Astrocyte of the spinal cord (primary cell): ENCODE data around the gene NDUFS5.

Experiments used
- DNase-seq: peaks from one replicate; pipeline ENCODE4 v3.0.0; 2011; ENCODE audit warnings: low read depth, low spot score
- H3K4me3 ChIP-seq: 2 replicates; pipeline ENCODE4 v1.5.1; 2011; ENCODE audit warnings: low read depth, mild to moderate bottlenecking, low read length, moderate library complexity
- in situ Hi-C: cut with HindIII; loops from 2 replicates; pipeline ENCODE4 v1.10.0; 2017; ENCODE audit warnings: low sequenced_read_pairs
- TF ChIP-seq, protein P1 (sequence below): IDR thresholded peaks from 2 replicates; pipeline ENCODE4 v1.5.1; 2012; ENCODE audit warnings: low read depth, mild to moderate bottlenecking, low read length, inconsistent platforms

The NDUFS5 gene

GRCh38 chr1:39080831-39081270 is 54.7 kb downstream of the NDUFS5 start:
- TF ChIP-seq, protein P1, sequence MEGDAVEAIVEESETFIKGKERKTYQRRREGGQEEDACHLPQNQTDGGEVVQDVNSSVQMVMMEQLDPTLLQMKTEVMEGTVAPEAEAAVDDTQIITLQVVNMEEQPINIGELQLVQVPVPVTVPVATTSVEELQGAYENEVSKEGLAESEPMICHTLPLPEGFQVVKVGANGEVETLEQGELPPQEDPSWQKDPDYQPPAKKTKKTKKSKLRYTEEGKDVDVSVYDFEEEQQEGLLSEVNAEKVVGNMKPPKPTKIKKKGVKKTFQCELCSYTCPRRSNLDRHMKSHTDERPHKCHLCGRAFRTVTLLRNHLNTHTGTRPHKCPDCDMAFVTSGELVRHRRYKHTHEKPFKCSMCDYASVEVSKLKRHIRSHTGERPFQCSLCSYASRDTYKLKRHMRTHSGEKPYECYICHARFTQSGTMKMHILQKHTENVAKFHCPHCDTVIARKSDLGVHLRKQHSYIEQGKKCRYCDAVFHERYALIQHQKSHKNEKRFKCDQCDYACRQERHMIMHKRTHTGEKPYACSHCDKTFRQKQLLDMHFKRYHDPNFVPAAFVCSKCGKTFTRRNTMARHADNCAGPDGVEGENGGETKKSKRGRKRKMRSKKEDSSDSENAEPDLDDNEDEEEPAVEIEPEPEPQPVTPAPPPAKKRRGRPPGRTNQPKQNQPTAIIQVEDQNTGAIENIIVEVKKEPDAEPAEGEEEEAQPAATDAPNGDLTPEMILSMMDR: no peak
- peak overlapping the region; percentile 38 for H3K4me3 ChIP-seq
- no peak for DNase-seq
- in situ Hi-C loops: no loop called here

- no peak for DNase-seq
- TF ChIP-seq, protein P1: no peak
- in situ Hi-C loops: no loop called here
- H3K4me3 ChIP-seq: peak overlapping the region; percentile 38
Observed at GRCh38 chr1:39081271-39082009, 55.3 kb downstream of the NDUFS5 start.

- in situ Hi-C loops: no loop called here
- peak overlapping the region; percentile 38 for H3K4me3 ChIP-seq
- no peak for DNase-seq
- TF ChIP-seq, protein P1: no peak
Observed at GRCh38 chr1:39082010-39082799, 56.1 kb downstream of the NDUFS5 start.

GRCh38 chr1:39082811-39083576 is 56.8 kb downstream of the NDUFS5 start:
- H3K4me3 ChIP-seq: no peak overlapping the region
- TF ChIP-seq, protein P1: no peak
- DNase-seq: no peak
- in situ Hi-C loops: no loop called here

GRCh38 chr1:39084191-39084590 is 58.0 kb downstream of the NDUFS5 start:
- in situ Hi-C loops: no loop called here
- TF ChIP-seq, protein P1: no peak
- no peak overlapping the region for H3K4me3 ChIP-seq
- DNase-seq: no peak
